Measurements from ENCODE around the gene ARHGDIB. TPM values are rescaled to one million over a fixed set of nuclear protein-coding genes. Genes with fewer than 3 reads are reported as not detected.

ARHGDIB gene
- total RNA-seq, 1 donor from 2014 or later, result 19.0 TPM

DNA sequence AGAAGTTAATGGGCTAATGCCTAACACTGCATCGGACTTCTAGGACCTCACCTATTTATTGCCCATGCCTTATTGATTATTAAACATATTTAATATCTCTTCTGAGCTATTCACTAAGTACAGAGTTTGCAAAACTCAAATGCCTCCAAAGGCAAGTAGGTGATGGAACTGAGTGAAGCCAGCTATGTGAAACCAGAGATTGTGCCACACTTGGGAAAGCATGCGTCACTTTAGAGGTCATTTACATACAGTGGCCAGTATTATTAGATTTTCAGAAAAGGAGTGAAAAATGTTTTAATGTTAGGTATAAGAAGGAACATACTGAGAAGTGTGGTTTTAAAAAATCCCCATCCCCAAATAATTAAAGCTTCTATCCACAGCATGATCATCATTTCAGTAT lies 39.2 kb upstream of the ARHGDIB start:
- TF ChIP-seq, protein P1, sequence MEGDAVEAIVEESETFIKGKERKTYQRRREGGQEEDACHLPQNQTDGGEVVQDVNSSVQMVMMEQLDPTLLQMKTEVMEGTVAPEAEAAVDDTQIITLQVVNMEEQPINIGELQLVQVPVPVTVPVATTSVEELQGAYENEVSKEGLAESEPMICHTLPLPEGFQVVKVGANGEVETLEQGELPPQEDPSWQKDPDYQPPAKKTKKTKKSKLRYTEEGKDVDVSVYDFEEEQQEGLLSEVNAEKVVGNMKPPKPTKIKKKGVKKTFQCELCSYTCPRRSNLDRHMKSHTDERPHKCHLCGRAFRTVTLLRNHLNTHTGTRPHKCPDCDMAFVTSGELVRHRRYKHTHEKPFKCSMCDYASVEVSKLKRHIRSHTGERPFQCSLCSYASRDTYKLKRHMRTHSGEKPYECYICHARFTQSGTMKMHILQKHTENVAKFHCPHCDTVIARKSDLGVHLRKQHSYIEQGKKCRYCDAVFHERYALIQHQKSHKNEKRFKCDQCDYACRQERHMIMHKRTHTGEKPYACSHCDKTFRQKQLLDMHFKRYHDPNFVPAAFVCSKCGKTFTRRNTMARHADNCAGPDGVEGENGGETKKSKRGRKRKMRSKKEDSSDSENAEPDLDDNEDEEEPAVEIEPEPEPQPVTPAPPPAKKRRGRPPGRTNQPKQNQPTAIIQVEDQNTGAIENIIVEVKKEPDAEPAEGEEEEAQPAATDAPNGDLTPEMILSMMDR (IDR thresholded peaks at IDR 0.05; ENCODE audit: insufficient read depth, low read depth, low read length), result no peak
- TF ChIP-seq EZH2 (IDR thresholded peaks at IDR 0.05; ENCODE audit: insufficient read depth, low read length), result no peak
- peaks cover 6% of the 10 kb centered on the region for H3K4me1 Mint-ChIP-seq (ENCODE audit: low read depth, unreplicated experiment)
- DNase-seq (ENCODE audit: low read depth), result no peak

DNA sequence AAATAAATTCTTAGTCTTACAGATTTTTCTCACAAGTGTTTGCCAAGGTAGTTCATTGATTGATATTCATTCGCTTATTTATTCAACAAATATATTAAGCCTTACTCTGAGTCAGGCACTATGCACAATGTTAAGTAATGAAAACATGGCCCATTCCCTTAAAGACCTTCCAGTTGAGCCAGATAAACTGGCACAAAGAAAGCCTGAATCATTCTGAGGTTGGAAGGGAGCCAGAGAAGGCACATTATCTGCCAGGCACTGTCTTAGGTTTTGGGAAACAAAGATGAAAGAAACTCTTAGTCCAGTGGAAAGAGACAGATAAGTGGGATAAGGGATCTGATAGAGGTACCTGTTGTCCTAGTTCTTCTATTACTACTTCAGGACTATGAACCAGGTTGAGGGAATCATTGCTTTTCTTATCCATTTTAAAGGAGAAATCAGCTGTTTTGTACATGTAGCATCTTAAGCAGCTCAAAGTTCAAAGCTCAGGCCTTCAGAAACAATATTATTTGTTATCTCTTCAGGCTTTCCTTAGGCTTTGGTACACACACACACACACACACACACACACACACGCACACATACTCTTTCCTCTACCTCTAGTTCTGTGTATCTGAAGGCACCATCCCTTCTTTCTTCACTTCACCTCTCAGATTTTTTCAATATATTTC lies 38.4 kb upstream of the ARHGDIB start:
- DNase-seq (ENCODE audit: low read depth) (no peak), FAIRE-seq (no peak)
- Histone ChIP-seq H3K4me2 (ENCODE audit: low read length) (no peak overlapping the region), H3K4me3 (ENCODE audit: insufficient read depth, low read depth, low read length) (no peak overlapping the region), H3K9me3 (ENCODE audit: insufficient read depth, low read depth, low read length) (no peaks in the 10 kb centered on the region), H2AFZ (ENCODE audit: low read depth, low read length) (no peak overlapping the region), H3K27ac (ENCODE audit: low read depth, low read length) (no peak overlapping the region), H4K20me1 (ENCODE audit: insufficient read depth, low read length) (no peaks in the 10 kb centered on the region), H3K79me2 (ENCODE audit: insufficient read depth, low read length) (no peaks in the 10 kb centered on the region), H3K36me3 (ENCODE audit: insufficient read depth, low read length) (no peaks in the 10 kb centered on the region), H3K9ac (ENCODE audit: low read length) (no peak overlapping the region), H3K4me1 (ENCODE audit: insufficient read depth, low read length) (no peaks in the 10 kb centered on the region), H3K27me3 (ENCODE audit: insufficient read depth, low read length) (no peaks in the 10 kb centered on the region)
- H3K4me1 Mint-ChIP-seq (ENCODE audit: low read depth, unreplicated experiment), result peaks cover 6% of the 10 kb centered on the region
- H3K36me3 Mint-ChIP-seq (ENCODE audit: low read depth, unreplicated experiment), result no peaks in the 10 kb centered on the region
- TF ChIP-seq, protein P1 (IDR thresholded peaks at IDR 0.05; ENCODE audit: insufficient read depth, low read depth, low read length), result no peak
- TF ChIP-seq EZH2 (IDR thresholded peaks at IDR 0.05; ENCODE audit: insufficient read depth, low read length), result no peak
- no peak overlapping the region for H3K27ac Mint-ChIP-seq (ENCODE audit: unreplicated experiment)
- H3K4me3 Mint-ChIP-seq (ENCODE audit: unreplicated experiment), result no peak overlapping the region
- no peaks in the 10 kb centered on the region for H3K27me3 Mint-ChIP-seq (ENCODE audit: low read depth, unreplicated experiment)
- H3K9me3 Mint-ChIP-seq (ENCODE audit: unreplicated experiment), result no peaks in the 10 kb centered on the region

More for the DNA sequence above, 39.2 kb upstream of the ARHGDIB start:
- Histone ChIP-seq H2AFZ (ENCODE audit: low read depth, low read length) (no peak overlapping the region), H3K27me3 (ENCODE audit: insufficient read depth, low read length) (no peaks in the 10 kb centered on the region), H3K4me3 (ENCODE audit: insufficient read depth, low read depth, low read length) (no peak overlapping the region), H3K36me3 (ENCODE audit: insufficient read depth, low read length) (no peaks in the 10 kb centered on the region), H3K4me1 (ENCODE audit: insufficient read depth, low read length) (no peaks in the 10 kb centered on the region), H3K27ac (ENCODE audit: low read depth, low read length) (no peak overlapping the region), H3K9ac (ENCODE audit: low read length) (no peak overlapping the region), H3K79me2 (ENCODE audit: insufficient read depth, low read length) (no peaks in the 10 kb centered on the region), H4K20me1 (ENCODE audit: insufficient read depth, low read length) (no peaks in the 10 kb centered on the region), H3K9me3 (ENCODE audit: insufficient read depth, low read depth, low read length) (no peaks in the 10 kb centered on the region), H3K4me2 (ENCODE audit: low read length) (no peak overlapping the region)
- Mint-ChIP-seq H3K27me3 (ENCODE audit: low read depth, unreplicated experiment) (no peaks in the 10 kb centered on the region), H3K9me3 (ENCODE audit: unreplicated experiment) (no peaks in the 10 kb centered on the region), H3K36me3 (ENCODE audit: low read depth, unreplicated experiment) (no peaks in the 10 kb centered on the region), H3K4me3 (ENCODE audit: unreplicated experiment) (no peak overlapping the region), H3K27ac (ENCODE audit: unreplicated experiment) (no peak overlapping the region)
- FAIRE-seq, result no peak

DNA sequence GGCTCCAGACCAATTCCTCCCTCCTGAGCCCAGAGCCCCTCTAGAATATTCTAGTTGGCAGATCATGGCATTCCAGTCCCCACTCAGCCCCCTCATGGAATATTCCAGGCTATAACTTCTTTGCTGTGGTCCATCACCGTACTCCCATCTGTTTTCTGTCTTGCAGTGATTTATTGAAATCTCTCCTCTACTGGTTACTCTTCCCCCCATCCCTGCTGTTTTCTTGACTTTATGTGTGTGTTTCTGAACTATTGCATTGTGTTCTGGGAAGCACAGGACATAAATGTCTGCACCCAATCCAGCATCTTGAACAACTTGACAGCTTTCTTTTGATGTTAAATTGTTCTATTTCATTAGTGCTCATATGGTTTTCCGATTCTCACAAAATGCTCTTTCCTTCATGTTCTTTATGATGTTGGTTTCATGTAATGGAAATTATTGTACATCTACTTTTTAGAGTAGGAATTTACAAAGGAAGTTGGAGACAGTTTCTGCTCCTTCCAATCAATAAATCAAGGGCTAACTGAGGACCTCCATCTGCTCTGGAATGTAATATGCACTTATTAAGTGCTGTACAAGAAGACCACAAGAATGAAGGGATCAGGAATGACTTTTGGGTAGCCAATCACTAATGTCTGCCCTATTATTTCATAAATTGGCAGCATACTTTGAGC lies 37.8 kb upstream of the ARHGDIB start:
- Histone ChIP-seq H2AFZ (ENCODE audit: low read depth, low read length) (no peak overlapping the region), H3K27ac (ENCODE audit: low read depth, low read length) (no peak overlapping the region), H3K9me3 (ENCODE audit: insufficient read depth, low read depth, low read length) (no peaks in the 10 kb centered on the region), H3K4me3 (ENCODE audit: insufficient read depth, low read depth, low read length) (no peak overlapping the region), H3K4me1 (ENCODE audit: insufficient read depth, low read length) (no peaks in the 10 kb centered on the region), H3K79me2 (ENCODE audit: insufficient read depth, low read length) (no peaks in the 10 kb centered on the region), H3K27me3 (ENCODE audit: insufficient read depth, low read length) (no peaks in the 10 kb centered on the region), H3K9ac (ENCODE audit: low read length) (no peak overlapping the region), H3K36me3 (ENCODE audit: insufficient read depth, low read length) (no peaks in the 10 kb centered on the region), H4K20me1 (ENCODE audit: insufficient read depth, low read length) (no peaks in the 10 kb centered on the region), H3K4me2 (ENCODE audit: low read length) (no peak overlapping the region)
- Mint-ChIP-seq H3K4me3 (ENCODE audit: unreplicated experiment) (no peak overlapping the region), H3K36me3 (ENCODE audit: low read depth, unreplicated experiment) (no peaks in the 10 kb centered on the region), H3K9me3 (ENCODE audit: unreplicated experiment) (no peaks in the 10 kb centered on the region), H3K27ac (ENCODE audit: unreplicated experiment) (no peak overlapping the region), H3K27me3 (ENCODE audit: low read depth, unreplicated experiment) (no peaks in the 10 kb centered on the region), H3K4me1 (ENCODE audit: low read depth, unreplicated experiment) (peaks cover 10% of the 10 kb centered on the region)
- DNase-seq (ENCODE audit: low read depth) (peak; percentile 83), FAIRE-seq (no peak)
- TF ChIP-seq, protein P1 (IDR thresholded peaks at IDR 0.05; ENCODE audit: insufficient read depth, low read depth, low read length), result no peak
- TF ChIP-seq EZH2 (IDR thresholded peaks at IDR 0.05; ENCODE audit: insufficient read depth, low read length), result no peak

Measured in astrocyte (in vitro differentiated cells and primary cell).